RCC 7860 (cell line): ENCODE data around the gene NKX1-1.
"Not testable (repeated sequence)": the region's sequence is repeated elsewhere in the genome, so short reads cannot be mapped to it uniquely, and the experiment has no call there.

Experiments used
- DNase-seq: peaks from one replicate; pipeline ENCODE4 v3.0.0-alpha.2; 2015; ENCODE audit warnings: low spot score
- FAIRE-seq: peaks from 2 replicates; lab custom pipeline; 2012; peaks lifted over from hg19 to GRCh38; lab: Jason Lieb, UNC

NKX1-1 gene

GRCh38 chr4:1393866-1394265 lies 12.4 kb downstream of the NKX1-1 start:
- DNase-seq: no peak
- FAIRE-seq: no peak

- DNase-seq, FAIRE-seq: not testable (repeated sequence)
Observed at GRCh38 chr4:1393363-1393762, 12.9 kb downstream of the NKX1-1 start.

- DNase-seq (no peak), FAIRE-seq (no peak)
Observed at GRCh38 chr4:1385373-1386340, 20.6 kb downstream of the NKX1-1 start.

- FAIRE-seq: no peak
- no peak for DNase-seq
Observed at GRCh38 chr4:1384675-1385372, 21.4 kb downstream of the NKX1-1 start.

DNA sequence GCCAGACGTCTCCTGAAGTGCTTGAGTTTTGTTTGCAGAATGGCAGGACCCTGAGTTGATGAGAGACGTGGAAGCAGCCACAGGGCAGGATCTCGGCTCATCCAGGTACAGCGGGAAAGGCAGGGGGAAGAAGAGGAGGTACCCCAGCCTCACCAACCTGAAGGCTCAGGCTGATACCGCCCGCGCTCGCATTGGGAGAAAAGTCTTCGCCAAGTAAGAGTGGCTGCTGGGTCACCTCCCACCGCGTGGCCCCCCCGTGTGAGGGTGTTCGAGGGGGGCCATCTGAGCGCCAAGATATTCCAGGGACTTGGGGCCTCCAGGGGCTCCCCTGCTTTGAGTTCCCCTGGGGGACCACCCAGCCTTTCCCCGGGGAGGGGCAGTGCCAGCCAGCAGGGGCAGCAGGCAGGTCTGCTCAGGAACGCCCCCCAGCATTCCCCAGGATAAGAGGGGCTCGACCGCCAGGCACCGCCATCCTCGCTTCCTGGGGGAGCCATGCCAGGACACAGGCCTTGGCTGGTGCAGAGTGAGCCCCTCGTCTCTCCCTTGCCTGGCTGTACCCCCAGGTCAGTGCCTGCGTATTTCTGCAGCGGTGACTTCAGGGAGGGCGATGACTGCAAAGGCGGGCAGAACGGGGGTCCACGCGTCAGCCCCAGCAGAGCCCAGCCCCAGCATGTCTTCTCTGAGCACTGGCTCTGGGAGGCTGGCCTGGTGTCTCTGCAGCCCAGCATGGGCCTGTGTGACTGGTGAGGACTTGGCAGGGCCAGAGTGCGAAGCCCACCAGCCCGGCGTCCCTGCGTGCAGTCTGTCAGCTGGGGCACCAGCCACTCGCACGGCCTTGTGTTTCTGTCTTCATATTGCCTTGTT lies 22.3 kb downstream of the NKX1-1 start:
- DNase-seq (no peak), FAIRE-seq (no peak)

DNA sequence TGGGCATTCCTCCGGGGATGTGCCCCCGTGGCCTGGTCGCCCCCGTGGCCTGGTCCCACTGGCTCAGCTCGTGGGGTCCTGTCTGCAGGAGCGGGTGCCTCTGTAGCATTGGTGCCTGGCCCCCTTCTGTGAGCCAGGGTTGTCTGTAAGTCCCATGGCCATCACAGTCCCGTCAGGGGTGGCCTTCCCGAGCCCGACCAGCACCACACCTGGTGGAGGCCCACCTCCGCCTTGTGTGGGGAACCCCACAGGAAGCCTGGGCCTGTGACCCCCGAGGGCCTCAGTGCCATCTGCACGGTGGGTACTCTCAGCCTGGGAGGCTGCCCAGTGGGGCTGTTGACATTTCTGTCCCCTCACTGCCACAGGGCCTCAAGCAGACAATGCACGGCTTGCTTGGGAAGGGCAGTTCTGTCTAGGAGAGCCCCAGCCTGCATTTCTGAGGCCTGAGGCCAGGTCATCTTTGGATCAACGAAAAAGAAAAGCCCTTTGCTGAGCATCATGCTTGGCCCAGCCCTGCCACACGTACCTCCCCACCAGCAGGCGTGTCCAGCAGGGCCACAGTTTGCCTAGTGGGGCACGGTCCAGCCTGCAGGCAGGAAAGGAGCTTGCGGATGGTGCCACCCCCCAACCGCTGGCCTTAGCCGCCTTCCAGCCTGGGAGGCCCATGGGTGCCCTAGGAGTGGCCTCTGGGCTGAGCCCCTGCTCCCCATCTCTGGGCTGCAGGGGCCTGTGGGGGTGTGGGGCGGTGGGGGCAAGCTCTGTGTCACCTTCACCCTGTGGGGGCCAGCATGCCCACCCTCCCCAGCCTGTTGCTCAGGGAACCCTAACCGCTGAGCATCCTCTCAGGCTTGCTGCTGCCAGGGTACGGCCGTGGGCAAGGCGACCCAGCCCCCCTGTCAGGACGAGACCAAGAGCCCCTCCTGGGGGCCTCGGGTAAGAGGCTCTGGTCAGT lies 23.2 kb downstream of the NKX1-1 start:
- FAIRE-seq: no peak

DNA sequence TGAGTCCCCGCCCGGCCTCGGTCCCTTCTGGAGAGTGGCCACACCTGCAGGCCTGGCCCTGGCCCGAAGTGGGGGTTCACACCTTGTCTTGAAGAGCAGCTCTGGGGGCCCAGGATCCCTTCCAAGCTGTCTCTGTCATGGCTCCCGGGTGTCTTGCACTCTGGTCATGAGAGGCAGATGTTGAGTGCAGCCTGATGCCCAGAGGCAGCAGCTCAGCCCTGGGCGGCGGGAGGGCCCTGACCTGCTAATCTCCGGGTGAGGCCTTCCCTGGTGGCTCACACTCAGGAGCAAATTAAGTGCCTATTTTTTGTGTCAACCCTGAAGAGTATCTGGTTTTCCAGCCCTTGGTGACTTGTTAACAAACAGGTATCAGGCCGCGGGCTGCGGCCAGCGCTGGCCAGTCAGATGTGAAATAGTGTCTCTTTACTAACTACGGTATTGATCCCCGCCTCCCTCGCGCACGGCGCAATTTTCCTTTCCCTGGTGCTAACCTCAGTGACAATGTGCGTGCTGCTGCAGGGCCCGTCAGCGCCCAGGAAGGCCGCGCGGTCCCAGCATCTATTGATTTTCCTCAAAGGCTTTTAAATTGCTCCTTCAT lies 24.2 kb downstream of the NKX1-1 start:
- FAIRE-seq (no peak), DNase-seq (no peak)

More for the DNA sequence above, 23.2 kb downstream of the NKX1-1 start:
- DNase-seq: no peak

GRCh38 chr4:1381181-1381621 lies 25.0 kb downstream of the NKX1-1 start:
- no peak for FAIRE-seq
- DNase-seq: no peak

GRCh38 chr4:1380368-1381151 lies 25.7 kb downstream of the NKX1-1 start:
- FAIRE-seq: no peak

GRCh38 chr4:1379801-1380331 lies 26.4 kb downstream of the NKX1-1 start:
- DNase-seq (no peak), FAIRE-seq (no peak)

More at GRCh38 chr4:1380368-1381151, 25.7 kb downstream of the NKX1-1 start:
- DNase-seq: no peak

DNA sequence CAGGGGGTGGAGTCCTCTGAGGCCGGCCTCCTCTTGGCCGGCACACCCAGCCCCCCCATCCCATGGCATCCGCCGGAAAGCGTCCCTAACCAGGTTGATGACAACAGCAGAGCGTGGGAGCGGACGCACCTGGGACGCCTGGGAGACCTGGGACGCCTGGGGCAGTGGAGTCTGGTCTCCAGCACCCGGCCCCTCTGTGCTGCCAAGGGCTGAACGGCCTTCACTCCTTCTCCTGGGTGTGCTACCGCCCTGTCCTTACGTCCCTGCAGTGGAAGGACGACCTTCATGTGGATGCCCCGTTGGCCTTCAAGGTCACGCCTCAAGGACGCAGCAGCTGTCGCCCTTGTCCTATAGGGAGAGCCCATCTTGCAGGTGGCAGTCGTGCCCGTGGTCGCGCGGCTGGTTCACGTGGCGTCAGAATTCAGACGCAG lies 26.9 kb downstream of the NKX1-1 start:
- FAIRE-seq: no peak
- no peak for DNase-seq

- FAIRE-seq (no peak), DNase-seq (no peak)
Observed at GRCh38 chr4:1378559-1379231, 27.5 kb downstream of the NKX1-1 start.

GRCh38 chr4:1377606-1378261 lies 28.5 kb downstream of the NKX1-1 start:
- DNase-seq: no peak
- FAIRE-seq: no peak

- FAIRE-seq (no peak), DNase-seq (no peak)
Observed at GRCh38 chr4:1376841-1377605, 29.2 kb downstream of the NKX1-1 start.

DNA sequence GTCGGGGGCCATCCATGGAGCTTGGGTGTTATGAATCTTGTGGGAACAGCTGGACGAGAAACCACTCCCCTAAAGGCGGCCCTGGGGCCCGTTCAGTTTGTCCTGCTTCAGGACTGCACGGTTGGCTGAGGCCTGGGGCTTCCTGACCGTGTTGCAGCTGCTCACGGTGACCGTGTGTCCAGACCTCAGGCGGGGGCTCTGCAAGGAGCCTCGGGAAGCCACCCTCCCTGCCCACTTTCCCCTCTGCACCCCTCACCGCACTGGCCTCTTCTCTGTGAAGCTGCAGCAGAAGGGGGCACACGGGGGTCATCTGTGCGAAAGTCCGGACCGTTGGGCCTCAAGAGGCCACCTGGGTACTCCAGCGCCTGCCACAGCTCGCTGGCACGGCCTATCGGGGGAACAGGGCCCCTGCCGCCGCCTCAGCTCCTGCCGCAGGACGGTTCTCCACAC lies 29.8 kb downstream of the NKX1-1 start:
- FAIRE-seq (no peak), DNase-seq (no peak)

GRCh38 chr4:1375761-1376322 lies 30.4 kb downstream of the NKX1-1 start:
- FAIRE-seq (no peak), DNase-seq (no peak)
